Epithelial cell of proximal tubule (primary cell): ENCODE measurements around the gene STK33. TPM values are rescaled to one million over a fixed set of nuclear protein-coding genes. Genes with fewer than 3 reads are reported as not detected.

Source experiments
- DNase-seq: peaks from one replicate; pipeline ENCODE4 v3.0.0-alpha.2; 2011; ENCODE audit warnings: low read depth
- H3K4me3 ChIP-seq: 2 replicates; pipeline ENCODE4 v1.5.1; 2011; ENCODE audit warnings: low read depth, mild to moderate bottlenecking, low read length
- CTCF ChIP-seq: conservative IDR thresholded peaks from 2 replicates; pipeline ENCODE4 v1.5.1; 2012; ENCODE audit warnings: low read depth, mild to moderate bottlenecking, low read length
- total RNA-seq: library from RNA; depleted of rRNA; stranded (reverse); fragments of >200 nt; gene quantifications from 2 replicates; pipeline ENCODE4 v1.2.3, GENCODE V29; 2015

STK33 gene
- total RNA-seq = 13.0 and 14.4 TPM in 2 replicates

GRCh38 chr11:8593935-8594909, at the start of gene STK33:
TSS of gene STK33 (minus strand) at chr11:8594228. CDS start at chr11:8474905, 119,323 bp downstream.
- H3K4me3 ChIP-seq = peak within 1 kb of the TSS; percentile 86
- DNase-seq = no peak

GRCh38 chr11:8642196-8642841, 48.3 kb upstream of the STK33 start:
- H3K4me3 ChIP-seq = no peak overlapping the region
- no peak for DNase-seq
- TF ChIP-seq CTCF = no peak

More at GRCh38 chr11:8593935-8594909, at the start of gene STK33:
- no peak for TF ChIP-seq CTCF

- H3K4me3 ChIP-seq = no peak overlapping the region
- no peak for DNase-seq
- TF ChIP-seq CTCF = no peak
These were observed 47.3 kb upstream of the STK33 start for GRCh38 chr11:8641332-8641731.

GRCh38 chr11:8640267-8640906, 46.4 kb upstream of the STK33 start:
- H3K4me3 ChIP-seq = no peak overlapping the region
- TF ChIP-seq CTCF = no peak
- no peak for DNase-seq

- no peak for TF ChIP-seq CTCF
- no peak for DNase-seq
- no peak overlapping the region for H3K4me3 ChIP-seq
These were observed 45.6 kb upstream of the STK33 start for GRCh38 chr11:8639655-8640054.

DNA sequence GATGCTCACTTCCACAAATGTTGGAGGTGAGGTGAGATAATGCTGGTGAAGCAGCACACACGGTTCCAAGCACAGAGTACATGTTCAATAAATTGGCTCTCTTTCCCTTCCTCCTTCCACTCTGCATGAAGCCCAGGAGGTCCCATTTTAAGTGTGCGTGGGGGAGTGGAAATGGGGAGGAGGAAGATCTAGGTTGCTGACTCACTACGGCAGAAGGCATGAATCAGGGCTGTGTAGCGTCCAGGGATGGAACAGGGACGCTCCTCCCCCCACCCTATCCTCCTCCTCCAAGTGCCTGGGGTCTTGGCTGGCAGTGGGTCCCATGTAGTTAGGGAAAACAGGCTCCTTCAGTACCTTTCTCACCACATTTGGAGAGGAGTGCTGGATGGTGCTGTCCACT, 44.3 kb upstream of the STK33 start:
- H3K4me3 ChIP-seq = no peak overlapping the region
- TF ChIP-seq CTCF = no peak
- DNase-seq = no peak
